HG03280 (cell line): ENCODE results near the gene SMYD3.

Experiments
- ATAC-seq: cut with Tn5 transposase; IDR thresholded peaks from one replicate; pipeline ENCODE4 v1.9.1; 2021; ENCODE audit warnings: mild to moderate bottlenecking, moderate library complexity; ENCODE audit not compliant: unreplicated experiment

Gene SMYD3

DNA sequence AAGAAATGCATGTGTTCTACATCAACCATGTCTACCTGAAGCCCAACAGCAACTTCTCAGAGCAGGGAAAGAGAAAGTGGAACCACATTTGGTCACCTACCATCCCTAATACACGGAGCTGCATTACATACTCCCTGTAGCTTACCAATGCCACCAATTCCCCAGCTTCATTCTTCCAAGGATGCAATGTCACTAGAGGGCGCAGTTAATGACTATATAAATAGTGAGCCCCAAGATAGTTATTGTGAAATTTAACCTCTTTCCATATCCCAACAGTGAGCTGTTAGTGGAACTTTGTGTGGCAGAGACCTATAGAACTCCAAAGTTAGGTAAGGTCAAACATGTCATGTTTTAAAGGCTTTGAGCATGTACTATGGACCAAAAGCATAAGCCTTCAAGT is 618.3 kb downstream of the SMYD3 start:
- no peak for ATAC-seq

DNA sequence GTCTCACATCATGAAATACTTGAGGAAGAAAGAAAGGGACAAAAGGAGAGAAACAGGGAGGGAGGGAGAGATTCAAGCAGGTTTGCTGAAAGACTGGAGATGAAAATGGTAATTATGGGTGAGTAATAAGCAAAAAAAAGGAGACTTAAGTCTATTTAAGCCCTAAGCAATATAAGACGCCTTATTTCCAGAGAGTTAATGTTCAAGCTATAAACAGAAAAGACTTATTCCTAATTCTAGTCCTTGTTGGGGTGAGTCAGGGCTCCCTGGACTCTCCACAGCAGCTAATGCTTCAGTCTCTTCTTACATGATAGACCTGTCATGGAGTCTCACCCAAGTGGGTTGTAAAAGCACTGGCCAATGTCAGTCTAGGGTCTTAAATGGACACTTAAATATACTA is 619.2 kb downstream of the SMYD3 start:
- no peak for ATAC-seq

DNA sequence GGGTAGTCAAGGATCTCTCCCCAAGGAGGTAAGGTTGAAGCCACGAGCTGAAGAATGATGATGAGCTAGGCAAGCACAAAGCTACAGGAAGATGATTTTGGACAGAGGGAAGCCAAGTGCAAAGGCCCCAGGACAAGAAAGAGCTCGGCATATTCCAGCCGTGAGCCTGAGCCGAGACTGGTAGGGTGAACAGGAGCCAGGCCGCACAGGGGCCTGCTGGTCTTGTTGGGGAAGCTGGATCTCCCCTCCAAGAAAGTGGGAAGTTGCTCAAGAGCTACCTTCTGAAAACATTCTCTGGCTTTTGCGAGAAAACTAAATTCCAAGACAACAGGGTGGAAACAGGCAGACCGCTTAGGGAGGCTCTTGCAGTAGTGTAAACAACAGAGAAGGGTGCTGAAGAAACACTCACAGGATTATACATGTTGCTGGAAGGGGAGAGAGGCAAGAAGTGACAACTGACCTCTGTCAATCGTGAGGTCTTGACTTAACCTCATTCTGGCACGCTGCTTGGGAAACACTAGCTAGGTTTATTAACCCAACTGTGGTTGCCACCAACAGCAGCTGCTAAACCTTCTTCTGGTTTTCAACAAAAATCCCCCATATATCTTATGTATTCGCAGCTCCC is 625.2 kb downstream of the SMYD3 start:
- no peak for ATAC-seq

DNA sequence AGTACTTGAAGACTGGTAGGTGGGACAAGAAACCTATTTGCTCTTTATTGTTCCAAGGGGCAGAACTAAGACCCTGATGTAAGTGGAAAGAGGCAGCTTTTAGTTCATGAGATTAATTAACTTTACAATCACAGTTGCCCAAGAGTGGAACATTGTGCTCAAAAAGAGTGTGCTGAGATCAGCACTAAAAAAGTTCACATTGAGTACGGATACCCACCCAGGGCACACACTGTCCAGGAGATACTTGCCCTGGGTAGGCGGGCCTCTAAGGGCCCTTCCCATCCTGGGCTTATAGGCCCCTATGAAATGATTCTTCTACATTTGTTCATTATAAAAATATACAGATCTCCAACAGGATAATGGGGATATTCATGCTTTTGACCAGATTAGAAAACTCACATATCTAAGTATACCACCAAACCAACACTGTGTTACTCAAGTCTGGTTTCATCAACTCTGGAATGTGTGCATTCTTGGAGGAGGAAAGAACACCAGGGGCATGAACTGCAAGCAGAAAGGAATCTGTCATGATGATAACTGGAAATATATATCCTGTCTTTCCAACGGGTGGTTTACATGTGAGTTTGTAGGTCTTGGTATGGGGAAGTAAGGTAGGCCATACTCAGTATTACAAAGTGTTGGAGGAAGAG is 626.2 kb downstream of the SMYD3 start:
- ATAC-seq: no peak

DNA sequence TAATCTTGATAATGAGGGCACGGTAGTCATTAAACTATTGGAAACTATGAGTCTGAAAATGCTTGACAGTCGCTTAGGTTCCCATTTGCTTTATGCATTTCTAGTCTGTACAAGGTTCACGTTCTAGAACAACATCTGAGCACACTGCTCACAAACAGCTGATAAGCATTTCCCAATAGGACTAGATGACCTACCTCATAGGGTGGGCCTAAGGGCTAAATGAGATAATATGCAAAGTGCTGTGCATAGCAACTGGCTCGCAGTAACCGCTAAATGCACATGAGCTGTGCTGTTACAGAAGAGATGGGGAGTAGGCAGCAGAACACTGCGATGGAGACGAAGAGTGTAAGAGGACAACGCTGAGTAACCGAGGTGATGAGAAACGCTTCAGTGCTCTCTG is 628.0 kb downstream of the SMYD3 start:
- ATAC-seq: no peak

DNA sequence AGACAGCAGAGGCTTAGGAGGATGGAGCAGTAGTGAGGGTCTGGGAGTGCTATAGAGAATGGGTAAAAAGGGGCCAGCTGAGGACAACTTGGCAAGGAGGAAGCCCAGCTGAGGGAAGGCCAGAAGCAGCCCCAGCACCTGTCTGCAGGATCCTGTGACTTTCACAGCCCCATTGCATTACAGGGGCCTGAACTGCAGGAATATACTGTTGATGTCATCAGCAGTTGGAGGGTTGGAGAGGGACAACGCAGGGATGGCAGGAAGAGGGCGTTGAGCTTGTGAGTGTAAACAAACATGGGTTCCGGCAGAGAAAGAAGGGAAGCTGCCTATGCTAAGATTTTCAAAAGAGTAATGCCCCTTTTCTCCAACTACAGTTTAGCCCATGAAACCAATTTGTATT is 628.5 kb downstream of the SMYD3 start:
- no peak for ATAC-seq

DNA sequence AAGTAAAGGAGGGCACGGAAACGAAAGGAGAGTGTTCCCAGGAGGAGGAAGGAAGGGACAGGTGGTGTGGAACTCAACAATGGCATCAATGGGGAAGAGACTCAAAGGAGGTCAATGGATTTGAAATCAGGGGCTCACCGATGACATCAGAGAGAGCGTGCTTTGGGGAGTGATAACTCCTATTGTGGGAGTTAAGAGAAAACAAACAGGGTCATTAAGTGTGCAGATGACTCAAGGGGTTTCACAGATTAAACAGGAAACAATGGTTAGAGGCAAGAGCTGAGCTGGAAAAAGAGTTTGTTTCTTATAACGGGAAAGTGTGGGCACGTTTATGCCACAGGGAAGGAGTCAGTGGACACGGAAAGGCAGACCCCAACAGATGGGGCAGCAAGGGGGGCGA is 629.1 kb downstream of the SMYD3 start:
- no peak for ATAC-seq

DNA sequence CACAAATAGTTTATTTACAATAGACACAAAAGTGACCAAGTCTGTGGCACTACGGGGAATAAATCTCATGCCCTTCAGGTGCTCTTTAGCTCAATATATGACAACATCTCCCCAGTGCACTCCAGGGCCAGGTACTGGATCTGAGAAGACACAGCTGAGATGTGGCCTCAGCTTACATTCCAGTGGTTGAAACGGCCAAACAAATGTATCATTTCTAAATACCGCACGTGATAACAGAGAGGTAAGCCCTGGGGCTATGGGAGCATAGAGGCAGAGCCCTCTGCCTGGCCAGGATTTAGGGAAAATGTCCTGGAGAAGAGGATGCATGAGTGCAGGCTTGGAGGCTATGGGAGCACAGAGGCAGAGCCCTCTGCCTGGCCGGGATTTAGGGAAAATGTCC is 630.5 kb downstream of the SMYD3 start:
- ATAC-seq: no peak

DNA sequence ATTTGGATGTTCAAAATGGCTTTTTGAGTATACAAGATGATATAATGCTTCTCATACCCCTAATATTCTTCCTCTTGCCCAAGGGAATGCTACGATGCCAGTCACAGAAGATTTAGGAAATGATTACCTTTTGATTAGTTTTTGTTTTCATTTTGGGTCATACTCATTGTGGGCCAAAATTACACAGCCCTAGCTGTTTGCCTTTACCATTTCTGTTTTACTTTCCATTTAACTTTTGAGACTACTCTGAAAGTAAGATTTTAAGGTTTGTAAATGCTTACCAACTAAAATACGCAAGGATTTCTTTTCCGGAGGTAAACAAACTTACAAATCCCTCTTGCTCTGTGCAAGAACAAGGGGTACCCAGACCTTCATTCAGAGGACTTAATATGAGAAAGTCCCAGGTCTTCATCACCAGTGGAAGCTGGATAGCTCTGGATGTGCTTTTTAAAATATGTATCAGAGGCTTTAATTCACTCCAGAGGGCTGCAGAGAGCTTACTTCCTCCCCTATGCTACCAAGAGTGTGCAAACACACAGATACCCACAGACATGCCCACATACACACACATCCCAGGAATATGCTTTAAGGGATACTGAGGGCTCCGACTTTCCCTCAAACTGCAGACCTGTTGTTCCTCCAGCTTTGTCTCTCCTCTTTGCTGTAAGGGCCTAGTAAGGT is 631.4 kb downstream of the SMYD3 start:
- no peak for ATAC-seq

DNA sequence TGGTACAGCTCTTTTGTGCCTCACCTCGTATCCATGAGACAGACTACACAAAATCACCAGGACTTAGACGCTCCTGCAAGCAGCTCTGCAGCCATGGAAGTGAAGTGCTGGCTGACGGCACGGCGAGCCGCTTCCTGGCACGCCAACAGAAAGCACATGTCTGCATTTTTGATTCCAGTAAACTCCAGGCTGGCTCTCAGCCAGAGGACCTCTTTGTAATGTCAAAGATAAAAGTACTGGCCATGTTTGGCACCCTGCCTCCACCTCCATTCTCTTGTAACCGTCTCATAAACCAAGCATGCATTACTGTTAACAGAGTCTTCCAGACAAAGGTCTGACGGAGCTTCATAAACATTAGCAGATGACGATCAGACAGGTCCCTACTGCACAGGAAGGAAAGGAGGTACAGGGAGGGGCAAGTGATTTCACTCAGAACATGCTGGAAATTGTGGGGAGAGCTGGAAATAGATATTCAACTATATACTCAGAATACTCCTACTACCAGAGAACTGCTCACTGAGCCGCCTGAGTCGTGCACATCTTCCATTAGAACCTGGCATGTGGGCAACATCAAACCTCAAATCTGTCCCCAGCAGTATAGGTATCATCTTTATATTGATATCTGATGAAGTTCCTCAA is 632.0 kb downstream of the SMYD3 start:
- ATAC-seq: no peak

DNA sequence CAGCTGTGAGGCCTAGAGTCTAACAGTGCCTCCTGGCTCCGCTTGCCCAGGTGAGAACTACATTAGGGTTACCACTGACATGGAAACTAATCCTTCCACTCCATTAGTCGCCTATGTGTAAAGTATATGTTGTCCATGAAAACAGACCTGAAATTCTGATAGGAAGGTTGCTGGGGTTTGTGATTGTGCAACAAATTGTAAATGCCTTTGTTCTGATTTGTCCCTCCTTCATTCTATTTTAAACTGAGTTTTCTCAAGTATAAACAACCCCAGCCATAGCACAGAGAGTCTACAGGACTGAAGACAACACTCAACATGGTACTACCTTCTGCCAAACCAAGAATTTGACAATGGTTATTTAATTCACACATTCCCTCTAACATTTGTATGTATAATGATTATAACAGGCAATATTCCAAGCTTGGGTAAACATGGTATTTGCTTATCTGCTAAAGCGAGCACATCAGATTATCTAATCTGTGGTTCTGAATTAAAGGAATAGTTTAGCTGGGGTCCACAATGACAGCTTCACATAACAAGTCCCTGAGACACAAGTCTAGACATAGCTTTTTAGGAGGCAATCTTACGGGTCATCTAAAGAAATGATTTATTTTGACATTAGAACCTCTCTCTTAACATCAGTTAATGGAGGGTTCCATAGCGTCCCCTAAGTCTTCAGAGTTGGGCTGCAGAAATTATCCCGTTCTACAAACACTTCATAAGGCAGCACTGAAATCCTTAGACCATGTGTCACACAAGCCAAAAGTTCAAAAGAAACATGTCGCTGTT is 633.0 kb downstream of the SMYD3 start:
- ATAC-seq: no peak

DNA sequence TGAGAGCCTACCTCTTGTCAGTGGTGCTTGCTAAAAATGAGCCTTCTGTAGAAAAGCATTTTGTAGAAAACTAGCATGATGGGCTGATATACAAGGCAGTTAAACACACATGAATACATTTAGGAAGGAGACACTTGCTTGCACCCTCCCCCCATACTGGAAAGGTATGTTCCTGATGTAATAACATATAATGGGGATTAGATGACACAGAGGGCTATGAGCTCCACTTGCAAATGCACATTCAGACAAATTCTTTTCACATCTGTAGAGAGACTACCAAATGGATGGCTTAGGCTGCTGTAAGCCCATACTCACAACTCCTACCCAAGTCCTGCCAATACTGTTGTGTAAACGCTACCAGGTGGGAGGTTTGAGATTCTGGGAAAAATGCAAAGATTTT is 634.0 kb downstream of the SMYD3 start:
- ATAC-seq: no peak

DNA sequence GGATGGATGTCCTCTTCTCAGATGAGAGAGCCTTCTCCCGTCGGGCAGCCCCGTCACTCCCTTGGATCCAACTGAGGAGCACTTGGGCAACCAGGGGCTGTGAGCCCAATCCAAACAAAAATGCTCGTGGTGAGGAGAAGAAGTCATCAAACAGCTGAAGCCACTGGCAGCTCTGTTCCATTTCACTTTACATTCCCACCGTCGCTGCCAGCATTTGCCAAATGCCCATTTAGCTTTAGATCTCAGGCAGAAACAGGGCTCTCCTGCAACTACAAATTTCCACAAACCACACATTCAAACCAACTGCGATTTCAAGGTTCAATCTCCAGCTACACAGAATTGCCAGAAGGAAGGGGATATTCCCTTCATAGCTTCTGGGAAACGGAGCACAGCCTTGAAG is 634.6 kb downstream of the SMYD3 start:
- ATAC-seq: no peak

DNA sequence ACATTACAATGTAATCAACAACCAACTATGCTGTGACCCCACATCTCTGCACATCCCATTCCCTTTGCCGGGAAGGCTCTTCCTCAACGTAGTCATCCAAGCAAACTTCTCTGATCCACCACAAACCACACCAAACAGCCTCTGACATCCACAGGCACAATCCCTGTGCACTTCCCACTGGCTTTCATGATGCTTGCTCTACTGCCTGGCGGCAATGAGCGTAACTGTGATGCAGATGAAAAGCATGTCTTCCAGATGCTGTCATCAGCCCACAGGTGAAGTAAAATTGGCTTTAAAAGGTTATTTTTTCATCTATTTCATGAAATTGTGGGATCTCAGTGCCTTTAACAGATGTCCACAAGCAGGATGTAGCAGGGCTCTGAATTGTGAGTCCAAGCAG is 635.2 kb downstream of the SMYD3 start:
- no peak for ATAC-seq

DNA sequence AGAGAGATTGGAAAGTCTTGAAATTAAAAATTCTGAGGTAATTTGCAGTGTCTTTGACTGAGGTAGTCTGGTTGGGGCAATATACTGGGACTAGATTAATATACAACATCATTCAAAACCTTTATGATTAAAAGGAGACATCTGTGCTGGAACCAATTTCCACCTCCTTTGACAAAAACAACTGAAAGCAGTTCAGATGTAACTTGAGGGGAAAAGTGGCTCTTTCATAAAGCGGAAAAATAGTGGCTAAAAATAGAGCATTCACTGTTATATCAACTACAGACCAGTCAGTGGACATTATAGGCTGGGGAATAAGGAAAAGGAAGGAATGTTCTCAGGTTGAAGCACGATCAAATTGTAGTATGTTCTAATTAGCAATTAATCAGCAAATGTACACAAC is 635.9 kb downstream of the SMYD3 start:
- ATAC-seq: no peak

DNA sequence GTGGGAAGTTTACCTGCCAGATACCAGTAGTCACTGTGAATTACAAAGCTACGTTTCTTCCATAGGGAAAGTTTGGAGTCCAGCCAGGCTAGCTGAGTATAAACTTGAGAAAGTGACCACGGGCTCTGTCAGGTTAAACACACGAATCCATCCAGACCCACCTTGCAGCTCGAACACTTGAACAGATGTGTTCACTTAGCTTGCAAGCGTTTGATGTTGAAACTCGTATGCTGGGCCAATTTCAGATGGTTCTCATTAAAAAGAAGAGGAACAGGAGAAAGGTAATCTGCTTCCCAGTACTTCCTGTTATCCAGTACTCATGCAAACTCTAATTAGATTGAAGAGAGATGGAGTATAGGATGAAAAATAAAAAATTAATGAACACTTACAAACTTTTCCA is 636.4 kb downstream of the SMYD3 start:
- no peak for ATAC-seq

DNA sequence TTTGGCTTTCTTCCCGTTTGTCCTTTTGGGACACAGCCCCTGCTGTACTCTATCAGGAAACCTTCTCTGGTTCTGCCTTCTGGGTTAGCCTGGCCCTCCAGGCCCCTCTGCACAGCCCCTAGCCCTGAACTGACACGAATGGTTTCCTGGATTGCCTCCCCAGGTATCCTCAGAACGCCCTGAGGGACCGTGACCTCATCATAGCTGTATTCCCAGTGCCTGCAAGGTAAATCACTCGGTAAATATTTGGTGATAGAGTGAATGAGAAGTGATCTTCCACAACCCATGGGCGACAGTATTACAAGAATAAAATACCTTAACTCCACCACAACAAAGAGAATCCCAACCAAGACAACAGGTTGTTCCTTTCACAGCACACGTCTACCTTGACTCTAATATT is 637.2 kb downstream of the SMYD3 start:
- ATAC-seq: no peak

DNA sequence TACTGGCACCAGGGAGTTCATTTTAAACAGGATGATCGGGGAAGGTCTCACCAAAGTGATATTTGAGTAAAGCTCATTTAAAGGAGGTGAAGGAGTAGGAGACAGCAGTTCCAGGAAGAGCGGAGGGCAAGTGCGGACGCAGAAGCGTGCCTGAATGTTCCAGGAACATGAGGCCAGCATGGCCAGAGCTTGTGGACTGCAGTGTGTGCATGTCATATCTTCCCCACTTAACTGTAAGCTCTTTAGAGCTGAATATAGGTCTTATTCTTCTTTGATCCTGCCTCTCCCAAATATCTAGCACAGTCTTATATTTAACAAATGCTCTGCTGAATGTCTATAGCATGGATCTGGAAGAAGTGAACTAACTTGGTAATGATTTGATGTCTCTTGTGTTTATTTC is 639.3 kb downstream of the SMYD3 start:
- ATAC-seq: no peak

DNA sequence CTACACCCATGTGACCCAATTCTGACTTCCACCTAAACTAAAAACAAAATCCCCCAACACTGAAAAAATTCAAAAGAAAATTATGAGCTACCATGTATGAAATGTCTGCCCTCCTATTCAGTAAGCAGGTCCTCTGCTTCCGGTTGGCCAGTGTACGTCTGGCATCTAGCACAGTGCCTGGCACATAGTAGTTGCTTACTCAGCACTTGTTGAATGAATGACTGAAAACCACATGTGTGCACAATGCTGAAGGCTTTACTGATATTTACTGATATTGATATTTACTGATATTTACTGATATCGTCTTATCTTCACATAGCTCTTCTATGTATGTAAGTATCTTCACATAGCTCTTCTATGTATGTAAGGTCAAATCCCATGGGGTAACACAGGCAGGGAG is 642.2 kb downstream of the SMYD3 start:
- no peak for ATAC-seq

DNA sequence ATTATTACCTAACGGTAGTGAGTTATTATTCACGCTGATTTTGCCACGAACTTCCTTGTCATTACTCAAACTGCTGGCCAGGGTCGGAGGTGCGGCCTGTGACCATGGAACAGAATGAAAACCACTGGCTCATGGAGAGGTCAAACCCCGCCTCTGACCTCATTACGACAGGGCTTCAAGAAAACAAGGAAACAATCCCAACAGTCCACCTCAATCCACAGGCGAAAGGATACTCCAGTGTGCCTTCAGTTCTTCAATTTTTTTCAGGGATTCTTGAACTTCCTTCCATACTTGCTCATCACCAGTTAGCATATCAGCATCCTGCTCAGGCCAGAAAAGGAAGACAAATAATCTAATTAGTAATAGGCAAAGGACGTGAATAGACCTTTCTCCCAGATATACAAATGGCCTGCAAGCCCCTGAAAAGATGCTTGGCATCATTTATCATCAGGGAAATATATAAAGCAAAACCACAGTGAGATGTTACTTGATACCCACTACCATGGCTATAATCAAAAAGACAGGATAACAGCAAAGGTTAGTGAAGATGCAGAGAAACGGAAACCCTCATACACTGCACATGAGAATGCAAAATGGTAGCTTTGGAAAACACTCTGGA is 643.4 kb downstream of the SMYD3 start:
- no peak for ATAC-seq
